Measurements from ENCODE around the gene SLC27A6. TPM values are rescaled to one million over a fixed set of nuclear protein-coding genes. Genes with fewer than 3 reads are reported as not detected.

The SLC27A6 gene
- total RNA-seq, 1 donor from 2014 or later, result 10.1 TPM

- DNase-seq, result no peak
Measured at GRCh38 chr5:129067745-129068144, 102.5 kb downstream of the SLC27A6 start.

GRCh38 chr5:129069292-129069691, 104.0 kb downstream of the SLC27A6 start:
- DNase-seq, result no peak

GRCh38 chr5:129073111-129073510, 107.8 kb downstream of the SLC27A6 start:
- DNase-seq, result no peak

GRCh38 chr5:129074903-129075302, 109.6 kb downstream of the SLC27A6 start:
- peak; percentile 65 for DNase-seq

GRCh38 chr5:129077433-129078075, 112.3 kb downstream of the SLC27A6 start:
- DNase-seq, result no peak

GRCh38 chr5:129078247-129078646, 113.0 kb downstream of the SLC27A6 start:
- no peak for DNase-seq

GRCh38 chr5:129078660-129079059, 113.4 kb downstream of the SLC27A6 start:
- no peak for DNase-seq

- DNase-seq, result no peak
Measured at GRCh38 chr5:129079496-129079895, 114.2 kb downstream of the SLC27A6 start.

GRCh38 chr5:129080766-129081165, 115.5 kb downstream of the SLC27A6 start:
- no peak for DNase-seq

- DNase-seq, result no peak
Measured at GRCh38 chr5:129082225-129083136, 117.2 kb downstream of the SLC27A6 start.

Other genes starting within 250 kb of the SLC27A6 start
- 38.0 TPM for gene ISOC1, start 129.3 kb downstream of the SLC27A6 start, total RNA-seq